IMR-90 (cell line): Measurements from ENCODE around the gene PACC1. TPM values are rescaled to one million over a fixed set of nuclear protein-coding genes. Genes with fewer than 3 reads are reported as not detected.
A peak's percentile ranks its signal among the peaks of the same experiment; 100 is the strongest.

Experiments used
- ATAC-seq: fragments of 200-7000 bp; cut with Tn5 transposase; 2 replicates; pipeline ENCODE4 v1.9.1; 2020; ENCODE audit warnings: low read depth, mild to moderate bottlenecking, moderate library complexity
- BruUV-seq: library from RNA; stranded (reverse); fragments of 400-500 nt; replicated peaks from 2 replicates; lab custom pipeline; 2021; lab: Mats Ljungman, UMichigan
- CTCF ChIA-PET: fragments of 300-600 bp; formaldehyde crosslinking; extraction: SDS; loops from one replicate; lab custom pipeline; 2021; ENCODE audit warnings: antibody characterized with exemption; lab: Yijun Ruan, JAX
- POLR2A ChIA-PET: fragments of 300-600 bp; sonication (Branson Sonifier 250); formaldehyde crosslinking; loops from one replicate; lab custom pipeline; 2022; ENCODE audit warnings: antibody characterized with exemption; ENCODE audit not compliant: unreplicated experiment; lab: Charles Lee
- DNase-seq: peaks from one replicate; pipeline ENCODE4 v3.0.0; 2013
- H2AFZ ChIP-seq: replicated peaks from 2 replicates; pipeline ENCODE3; 2013; ENCODE audit warnings: low read length, mild to moderate bottlenecking; ENCODE audit not compliant: poor library complexity
- H2AK5ac ChIP-seq: 2 replicates; pipeline ENCODE4 v1.6.1; 2013; ENCODE audit warnings: low read depth, low read length, inconsistent platforms
- H2AK9ac ChIP-seq: replicated peaks from 2 replicates; pipeline ENCODE3; 2013; ENCODE audit warnings: mild to moderate bottlenecking, low read depth, low read length, moderate library complexity; ENCODE audit not compliant: poor library complexity
- H2BK120ac ChIP-seq: 2 replicates; pipeline ENCODE4 v1.6.1; 2013; ENCODE audit warnings: low read depth, low read length, inconsistent platforms
- H2BK15ac ChIP-seq: 3 replicates; pipeline ENCODE4 v1.6.1; 2013; ENCODE audit warnings: low read depth, low read length, inconsistent platforms
- H2BK20ac ChIP-seq: 2 replicates; pipeline ENCODE4 v1.6.1; 2013; ENCODE audit warnings: low read depth, mild to moderate bottlenecking, inconsistent platforms, low read length, moderate library complexity
- H2BK5ac ChIP-seq: 2 replicates; pipeline ENCODE4 v1.6.1; 2013; ENCODE audit warnings: mild to moderate bottlenecking, low read depth, low read length, inconsistent platforms; ENCODE audit not compliant: poor library complexity, severe bottlenecking
- H3K14ac ChIP-seq: replicated peaks from 2 replicates; pipeline ENCODE4 v1.6.1; 2013; ENCODE audit warnings: low read depth, low read length, inconsistent platforms
- H3K18ac ChIP-seq: 2 replicates; pipeline ENCODE4 v1.6.1; 2013; ENCODE audit warnings: low read depth, low read length, control low read depth
- H3K23ac ChIP-seq: 2 replicates; pipeline ENCODE4 v1.6.1; 2013; ENCODE audit warnings: low read depth, low read length, inconsistent platforms
- H3K27ac ChIP-seq: 2 replicates; pipeline ENCODE4 v1.5.1; 2013; ENCODE audit warnings: mild to moderate bottlenecking, control low read depth, low read length; ENCODE audit not compliant: insufficient read depth
- H3K27me3 ChIP-seq: 2 replicates; pipeline ENCODE4 v1.6.1; 2013; ENCODE audit warnings: low read length; ENCODE audit not compliant: control insufficient read depth, insufficient read depth
- H3K36me3 ChIP-seq: 2 replicates; pipeline ENCODE4 v1.6.1; 2013; ENCODE audit warnings: low read length, mixed read lengths; ENCODE audit not compliant: control insufficient read depth, insufficient read depth
- H3K4ac ChIP-seq: 2 replicates; pipeline ENCODE4 v1.6.1; 2013; ENCODE audit warnings: low read depth, low read length, inconsistent platforms
- H3K4me1 ChIP-seq: 2 replicates; pipeline ENCODE4 v1.6.1; 2013; ENCODE audit warnings: low read length, mixed read lengths; ENCODE audit not compliant: control insufficient read depth, insufficient read depth
- H3K4me2 ChIP-seq: 2 replicates; pipeline ENCODE4 v1.6.1; 2013; ENCODE audit warnings: low read depth, mild to moderate bottlenecking, control low read depth, low read length, moderate library complexity
- H3K4me3 ChIP-seq: 2 replicates; pipeline ENCODE4 v1.5.1; 2013; ENCODE audit warnings: low read depth, mild to moderate bottlenecking, control low read depth, low read length, moderate library complexity; ENCODE audit not compliant: insufficient read depth
- H3K56ac ChIP-seq: 2 replicates; pipeline ENCODE4 v1.6.1; 2013; ENCODE audit warnings: low read length, inconsistent platforms; ENCODE audit not compliant: insufficient read depth; ENCODE audit errors: extremely low read depth
- H3K79me1 ChIP-seq, 2 experiments: 2 replicates each; pipeline ENCODE4 v1.6.1; 2013; ENCODE audit warnings: low read length in 2 of 2, inconsistent platforms in 1 of 2, low read depth in 1 of 2
- H3K9ac ChIP-seq: 2 replicates; pipeline ENCODE4 v1.6.1; 2013; ENCODE audit warnings: low read depth, low read length, control low read depth
- H3K9me1 ChIP-seq: 2 replicates; pipeline ENCODE4 v1.6.1; 2013; ENCODE audit warnings: low read length, inconsistent platforms; ENCODE audit not compliant: insufficient read depth
- H3K9me3 ChIP-seq: 2 replicates; pipeline ENCODE4 v1.6.1; 2013; ENCODE audit warnings: low read length; ENCODE audit not compliant: control insufficient read depth, insufficient read depth
- H4K20me1 ChIP-seq: 2 replicates; pipeline ENCODE4 v1.6.1; 2013; ENCODE audit warnings: low read length, inconsistent platforms; ENCODE audit not compliant: insufficient read depth
- H4K5ac ChIP-seq: 2 replicates; pipeline ENCODE4 v1.6.1; 2013; ENCODE audit warnings: mild to moderate bottlenecking, low read depth, low read length, control low read depth
- H4K8ac ChIP-seq, 2 experiments: 2 replicates each; pipeline ENCODE4 v1.6.1; 2013; ENCODE audit warnings: low read depth in 2 of 2, low read length in 2 of 2, control low read depth in 1 of 2, inconsistent platforms in 1 of 2
- H4K91ac ChIP-seq: 2 replicates; pipeline ENCODE4 v1.6.1; 2013; ENCODE audit warnings: low read depth, low read length, inconsistent platforms; ENCODE audit not compliant: insufficient read depth
- BHLHE40 ChIP-seq: fragments of 150-350 bp; IDR thresholded peaks from 2 replicates; pipeline ENCODE4 v1.6.1; 2016; ENCODE audit warnings: mild to moderate bottlenecking, low read depth, low read length
- CEBPB ChIP-seq: IDR thresholded peaks from 2 replicates; pipeline ENCODE4 v1.6.1; 2012; ENCODE audit warnings: low read depth, low read length, improper control_type of control experiment
- CHD1 ChIP-seq: IDR thresholded peaks from 2 replicates; pipeline ENCODE4 v1.6.1; 2012; ENCODE audit warnings: low read depth, low read length, improper control_type of control experiment
- FOS ChIP-seq: fragments of 150-350 bp; IDR thresholded peaks from 2 replicates; pipeline ENCODE4 v1.6.1; 2016; ENCODE audit warnings: low read depth, low read length
- MAFK ChIP-seq: IDR thresholded peaks from 2 replicates; pipeline ENCODE4 v1.6.1; 2012; ENCODE audit warnings: low read depth, low read length, improper control_type of control experiment
- MAZ ChIP-seq: IDR thresholded peaks from 2 replicates; pipeline ENCODE4 v1.6.1; 2012; ENCODE audit warnings: low read depth, mild to moderate bottlenecking, low read length, improper control_type of control experiment, moderate library complexity, borderline replicate concordance
- MXI1 ChIP-seq: IDR thresholded peaks from 2 replicates; pipeline ENCODE4 v1.6.1; 2012; ENCODE audit warnings: low read depth, mild to moderate bottlenecking, low read length, moderate library complexity, borderline replicate concordance
- NFE2L2 ChIP-seq: fragments of 150-350 bp; IDR thresholded peaks from 2 replicates; pipeline ENCODE4 v1.6.1; 2016; ENCODE audit warnings: low read depth, mild to moderate bottlenecking, low read length
- POLR2A ChIP-seq: IDR thresholded peaks from 2 replicates; pipeline ENCODE4 v1.6.1; 2012; ENCODE audit warnings: mild to moderate bottlenecking, low read depth, low read length
- RAD21 ChIP-seq: IDR thresholded peaks from 2 replicates; pipeline ENCODE4 v1.6.1; 2012; ENCODE audit warnings: low read length, improper control_type of control experiment
- RFX5 ChIP-seq: IDR thresholded peaks from 2 replicates; pipeline ENCODE4 v1.8.0; 2012; ENCODE audit warnings: low read depth, mild to moderate bottlenecking, low read length, moderate library complexity
- SMC3 ChIP-seq: fragments of 150-350 bp; IDR thresholded peaks from 2 replicates; pipeline ENCODE4 v1.6.1; 2016; ENCODE audit warnings: low read depth, mild to moderate bottlenecking, antibody characterized with exemption, low read length, moderate library complexity
- WGBS, 2 experiments: methylation state at CpG; one replicate each; pipeline versions ENCODE4 v1.1.5 to v1.1.7; 2013; ENCODE audit warnings: missing lambda C conversion rate in 2 of 2; ENCODE audit not compliant: insufficient read length in 1 of 2; ENCODE audit errors: extremely low coverage in 2 of 2; 5-methylcytosine and 5-hydroxymethylcytosine counted together
- dilution Hi-C: fragments of 300-500 bp; cut with HindIII; formaldehyde crosslinking; loops from one replicate; pipeline ENCODE4 v1.14.3; 2018; ENCODE audit warnings: low sequenced_read_pairs; ENCODE audit not compliant: unreplicated experiment
- in situ Hi-C: fragments of 300-500 bp; cut with MboI; formaldehyde crosslinking; loops from 3 replicates; pipeline ENCODE4 v1.14.3; 2019; ENCODE audit warnings: low sequenced_read_pairs, inconsistent platforms, mixed read lengths
- intact Hi-C: fragments of 100-400 bp; cut with micrococcal nuclease; formaldehyde crosslinking; loops from 2 replicates; pipeline ENCODE4 v1.10.0; 2022
- polyA plus RNA-seq, 3 experiments: library from polyadenylated mRNA; depleted of rRNA; stranded (reverse); fragments of >200 nt; gene quantifications; 2 replicates each; pipeline ENCODE4 v1.2.3, GENCODE V29; 2012; ENCODE audit warnings: low replicate concordance in 1 of 3
- total RNA-seq: library from RNA; depleted of rRNA; stranded (reverse); fragments of >200 nt; gene quantifications from 2 replicates; pipeline ENCODE4 v1.2.3, GENCODE V29; 2012
- TF ChIP-seq, protein P1 (sequence below): fragments of 150-350 bp; IDR thresholded peaks from 2 replicates; pipeline ENCODE4 v1.6.1; 2017; ENCODE audit warnings: mild to moderate bottlenecking, antibody characterized with exemption, low read length, low read depth
- TF ChIP-seq, protein P2 (sequence below): conservative IDR thresholded peaks from 2 replicates; pipeline ENCODE4 v1.5.1; 2012; ENCODE audit warnings: mild to moderate bottlenecking, low read depth, low read length, improper control_type of control experiment
- TF ChIP-seq, protein P3 (sequence below): fragments of 150-350 bp; IDR thresholded peaks from 2 replicates; pipeline ENCODE4 v1.6.1; 2016; ENCODE audit warnings: low read depth, mild to moderate bottlenecking, low read length, moderate library complexity, borderline replicate concordance

PACC1 gene
- total and polyA plus RNA-seq, 2 of the 4 experiments (the other 2 are of a cell fraction), result 8.6 to 13.4 TPM

DNA sequence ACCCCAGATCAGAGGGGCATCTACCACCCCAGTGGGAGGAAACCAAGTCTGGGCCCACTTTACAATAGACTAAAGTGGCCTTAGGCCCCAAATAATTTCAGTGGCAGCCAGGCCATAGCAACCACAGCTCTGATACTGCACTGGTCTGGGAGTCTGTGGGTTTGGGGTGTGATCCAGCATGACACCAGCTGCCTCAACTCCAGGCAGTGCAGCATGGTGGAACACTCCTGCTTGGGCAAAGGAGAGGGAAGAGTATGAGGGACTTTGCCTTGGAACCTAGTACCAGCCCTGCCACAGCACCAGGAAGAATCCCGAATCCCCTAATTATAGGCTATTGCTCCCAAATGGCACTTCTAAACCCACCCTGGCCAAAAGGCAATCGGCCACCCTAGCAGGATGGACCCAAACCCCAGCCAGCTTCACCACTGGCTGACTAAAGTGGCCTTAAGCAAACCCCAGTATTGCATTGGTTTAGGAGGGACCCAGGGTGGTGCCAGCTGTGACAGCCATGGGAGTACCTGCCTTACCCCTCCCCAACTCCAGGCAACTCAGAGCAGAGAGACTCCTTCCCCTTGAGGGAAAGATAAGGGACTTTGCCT, 47.1 kb downstream of the PACC1 start:
- H3K9ac ChIP-seq, result no peak overlapping the region
- no peak overlapping the region for H3K23ac ChIP-seq
- ChIA-PET CTCF (interaction anchor here (1.1 to 5.3 kb wide), 4 partner anchors 22 to 297 kb away, joined by 3 to 32 read pairs (median 4); no protein-coding TSS in a partner anchor), POLR2A (no interaction called here)
- H2AFZ ChIP-seq, result peak overlapping the region; percentile 33
- H3K27me3 ChIP-seq, result no peaks in the 10 kb centered on the region
- WGBS, 2 experiments, result no CpG with 5 or more reads among the region's 2 CpGs
- no peak overlapping the region for H4K91ac ChIP-seq
- H3K4me3 ChIP-seq, result no peak overlapping the region
- in situ Hi-C loops, result loop anchor here (5.0 to 25.0 kb wide), 2 partner anchors 295 to 680 kb away; partner anchors contain the start of gene NEK2
- H2AK9ac ChIP-seq, result peak overlapping the region; percentile 81
- H4K20me1 ChIP-seq, result 0 out of 2 replicates have a peak, but pooled peaks cover 6% of the 10 kb centered on the region
- no peak overlapping the region for H2BK15ac ChIP-seq
- H2BK20ac ChIP-seq, result no peak overlapping the region
- no peak overlapping the region for H2BK120ac ChIP-seq
- H3K9me1 ChIP-seq, result 0 out of 2 replicates have a peak, but pooled peaks cover 4% of the 10 kb centered on the region
- H3K56ac ChIP-seq, result no peak overlapping the region
- H3K4me2 ChIP-seq, result no peak overlapping the region
- H3K18ac ChIP-seq, result no peak overlapping the region
- no peak overlapping the region for H4K5ac ChIP-seq
- peaks cover 4% of the 10 kb centered on the region for H3K36me3 ChIP-seq
- peaks cover 0 to 11% of the 10 kb centered on the region in 2 experiments; a peak in 1 of 4 replicates for H3K79me1 ChIP-seq
- no peak overlapping the region for H2AK5ac ChIP-seq
- no peak overlapping the region for H2BK5ac ChIP-seq
- no peak overlapping the region for H3K27ac ChIP-seq
- H3K4me1 ChIP-seq, result no peaks in the 10 kb centered on the region
- DNase-seq, result no peak
- intact Hi-C loops, result loop anchor here (1.0 to 2.0 kb wide), 5 partner anchors 80 to 687 kb away; no protein-coding TSS in a partner anchor
- no peak overlapping the region for H3K4ac ChIP-seq
- no peaks in the 10 kb centered on the region for H3K9me3 ChIP-seq
- no TSS peak for BruUV-seq
- no peak overlapping the region for H3K14ac ChIP-seq
- H4K8ac ChIP-seq, result no peak overlapping the region
- dilution Hi-C loops, result no loop called here
- ATAC-seq, result no peak; the same call in 1 of the 2 replicates
- TF ChIP-seq NFE2L2, result no peak
- no peak for TF ChIP-seq RAD21
- TF ChIP-seq, protein P1, sequence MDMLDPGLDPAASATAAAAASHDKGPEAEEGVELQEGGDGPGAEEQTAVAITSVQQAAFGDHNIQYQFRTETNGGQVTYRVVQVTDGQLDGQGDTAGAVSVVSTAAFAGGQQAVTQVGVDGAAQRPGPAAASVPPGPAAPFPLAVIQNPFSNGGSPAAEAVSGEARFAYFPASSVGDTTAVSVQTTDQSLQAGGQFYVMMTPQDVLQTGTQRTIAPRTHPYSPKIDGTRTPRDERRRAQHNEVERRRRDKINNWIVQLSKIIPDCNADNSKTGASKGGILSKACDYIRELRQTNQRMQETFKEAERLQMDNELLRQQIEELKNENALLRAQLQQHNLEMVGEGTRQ, result no peak
- no peak for TF ChIP-seq MXI1
- TF ChIP-seq BHLHE40, result no peak
- TF ChIP-seq, protein P2, sequence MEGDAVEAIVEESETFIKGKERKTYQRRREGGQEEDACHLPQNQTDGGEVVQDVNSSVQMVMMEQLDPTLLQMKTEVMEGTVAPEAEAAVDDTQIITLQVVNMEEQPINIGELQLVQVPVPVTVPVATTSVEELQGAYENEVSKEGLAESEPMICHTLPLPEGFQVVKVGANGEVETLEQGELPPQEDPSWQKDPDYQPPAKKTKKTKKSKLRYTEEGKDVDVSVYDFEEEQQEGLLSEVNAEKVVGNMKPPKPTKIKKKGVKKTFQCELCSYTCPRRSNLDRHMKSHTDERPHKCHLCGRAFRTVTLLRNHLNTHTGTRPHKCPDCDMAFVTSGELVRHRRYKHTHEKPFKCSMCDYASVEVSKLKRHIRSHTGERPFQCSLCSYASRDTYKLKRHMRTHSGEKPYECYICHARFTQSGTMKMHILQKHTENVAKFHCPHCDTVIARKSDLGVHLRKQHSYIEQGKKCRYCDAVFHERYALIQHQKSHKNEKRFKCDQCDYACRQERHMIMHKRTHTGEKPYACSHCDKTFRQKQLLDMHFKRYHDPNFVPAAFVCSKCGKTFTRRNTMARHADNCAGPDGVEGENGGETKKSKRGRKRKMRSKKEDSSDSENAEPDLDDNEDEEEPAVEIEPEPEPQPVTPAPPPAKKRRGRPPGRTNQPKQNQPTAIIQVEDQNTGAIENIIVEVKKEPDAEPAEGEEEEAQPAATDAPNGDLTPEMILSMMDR, result no peak
- TF ChIP-seq, protein P3, sequence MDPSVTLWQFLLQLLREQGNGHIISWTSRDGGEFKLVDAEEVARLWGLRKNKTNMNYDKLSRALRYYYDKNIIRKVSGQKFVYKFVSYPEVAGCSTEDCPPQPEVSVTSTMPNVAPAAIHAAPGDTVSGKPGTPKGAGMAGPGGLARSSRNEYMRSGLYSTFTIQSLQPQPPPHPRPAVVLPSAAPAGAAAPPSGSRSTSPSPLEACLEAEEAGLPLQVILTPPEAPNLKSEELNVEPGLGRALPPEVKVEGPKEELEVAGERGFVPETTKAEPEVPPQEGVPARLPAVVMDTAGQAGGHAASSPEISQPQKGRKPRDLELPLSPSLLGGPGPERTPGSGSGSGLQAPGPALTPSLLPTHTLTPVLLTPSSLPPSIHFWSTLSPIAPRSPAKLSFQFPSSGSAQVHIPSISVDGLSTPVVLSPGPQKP, result no peak
- no peak for TF ChIP-seq RFX5
- no peak for TF ChIP-seq MAZ
- no peak for TF ChIP-seq CHD1
- TF ChIP-seq MAFK, result no peak
- no peak for TF ChIP-seq CEBPB
- no peak for TF ChIP-seq FOS
- TF ChIP-seq POLR2A, result no peak
- TF ChIP-seq SMC3, result no peak
